Ishikawa (cell line): Measurements from ENCODE around the gene FTMT.

Source experiments
- CEBPB ChIP-seq: IDR thresholded peaks from 2 replicates; pipeline ENCODE4 v1.6.1; 2012
- CREB1 ChIP-seq: IDR thresholded peaks from 2 replicates; pipeline ENCODE4 v1.6.1; 2012; ENCODE audit warnings: low read depth
- EGR1 ChIP-seq: IDR thresholded peaks from 2 replicates; pipeline ENCODE4 v1.6.1; 2012
- EP300 ChIP-seq: IDR thresholded peaks from 2 replicates; pipeline ENCODE4 v1.6.1; 2012; ENCODE audit warnings: borderline replicate concordance
- FOXM1 ChIP-seq: IDR thresholded peaks from 2 replicates; pipeline ENCODE4 v1.6.1; 2012; ENCODE audit warnings: low read depth, borderline replicate concordance
- MAX ChIP-seq: IDR thresholded peaks from 2 replicates; pipeline ENCODE4 v1.6.1; 2012
- NFIC ChIP-seq: IDR thresholded peaks from 2 replicates; pipeline ENCODE4 v1.6.1; 2012
- RAD21 ChIP-seq: IDR thresholded peaks from 2 replicates; pipeline ENCODE4 v1.6.1; 2012; ENCODE audit warnings: low read depth
- REST ChIP-seq: IDR thresholded peaks from 2 replicates; pipeline ENCODE4 v1.6.1; 2012; ENCODE audit warnings: low read depth, mild to moderate bottlenecking
- TAF1 ChIP-seq: IDR thresholded peaks from 2 replicates; pipeline ENCODE4 v1.6.1; 2012; ENCODE audit warnings: low read depth, mild to moderate bottlenecking
- TCF12 ChIP-seq: IDR thresholded peaks from 2 replicates; pipeline ENCODE4 v1.6.1; 2012; ENCODE audit warnings: low read depth
- TEAD4 ChIP-seq: IDR thresholded peaks from 2 replicates; pipeline ENCODE4 v1.6.1; 2012
- USF1 ChIP-seq: IDR thresholded peaks from 2 replicates; pipeline ENCODE4 v1.6.1; 2012
- YY1 ChIP-seq: IDR thresholded peaks from 2 replicates; pipeline ENCODE4 v1.6.1; 2012; ENCODE audit warnings: low read depth
- ZBTB7A ChIP-seq: IDR thresholded peaks from 2 replicates; pipeline ENCODE4 v1.6.1; 2012; ENCODE audit warnings: low read depth

FTMT gene

GRCh38 chr5:121897341-121897740, 45.7 kb downstream of the FTMT start:
- TF ChIP-seq TAF1, result no peak
- TF ChIP-seq ZBTB7A, result no peak
- no peak for TF ChIP-seq EGR1
- no peak for TF ChIP-seq YY1

- no peak for TF ChIP-seq ZBTB7A
- no peak for TF ChIP-seq CEBPB
- TF ChIP-seq REST, result no peak
- no peak for TF ChIP-seq EP300
- no peak for TF ChIP-seq TAF1
- no peak for TF ChIP-seq TCF12
- TF ChIP-seq FOXM1, result no peak
- no peak for TF ChIP-seq CREB1
- no peak for TF ChIP-seq YY1
- no peak for TF ChIP-seq NFIC
- TF ChIP-seq TEAD4, result no peak
- TF ChIP-seq RAD21, result no peak
- no peak for TF ChIP-seq EGR1
- no peak for TF ChIP-seq USF1
- TF ChIP-seq MAX, result no peak
These were observed 47.7 kb downstream of the FTMT start for GRCh38 chr5:121899346-121899745.
